ENCODE data around the gene KANK4. TPM values are rescaled to one million over a fixed set of nuclear protein-coding genes. Genes with fewer than 3 reads are reported as not detected.

Gene KANK4
- total and polyA plus RNA-seq, 9 donors, result 0.05 to 0.83 (median 0.19) TPM; not detected in 1

- Histone ChIP-seq H3K4me1 (ENCODE audit: insufficient read depth) (no peaks in the 10 kb centered on the region), H3K27ac (no peak overlapping the region), H3K9me3 (no peaks in the 10 kb centered on the region), H3K4me3 (no peak overlapping the region), H3K27me3 (no peaks in the 10 kb centered on the region), H3K36me3 (no peaks in the 10 kb centered on the region)
- intact Hi-C loops (cut with DNase I), result no loop called here
- 88 to 92% (median 88%) methylated on average over 4 of the region's 4 CpGs for WGBS, 3 donors
- DNase-seq, result no peak
- TF ChIP-seq CTCF (IDR thresholded peaks at IDR 0.05) (no peak), POLR2A (IDR thresholded peaks at IDR 0.05) (no peak), EP300 (IDR thresholded peaks at IDR 0.05) (no peak)
Observed at GRCh38 chr1:62352387-62352786, 33.2 kb upstream of the KANK4 start.

- Histone ChIP-seq H3K4me3 (no peak overlapping the region), H3K27ac (no peak overlapping the region), H3K9me3 (no peaks in the 10 kb centered on the region), H3K27me3 (no peaks in the 10 kb centered on the region), H3K36me3 (no peaks in the 10 kb centered on the region), H3K4me1 (ENCODE audit: insufficient read depth) (no peaks in the 10 kb centered on the region)
- intact Hi-C loops (cut with DNase I), result no loop called here
- DNase-seq, result no peak
- TF ChIP-seq CTCF (IDR thresholded peaks at IDR 0.05) (no peak), EP300 (IDR thresholded peaks at IDR 0.05) (no peak), POLR2A (IDR thresholded peaks at IDR 0.05) (no peak)
- 76 to 87% (median 77%) methylated on average over 2 of the region's 2 CpGs for WGBS, 3 donors
Observed at GRCh38 chr1:62349470-62350233, 30.4 kb upstream of the KANK4 start.

- TF ChIP-seq EP300 (IDR thresholded peaks at IDR 0.05), result no peak
- TF ChIP-seq CTCF (IDR thresholded peaks at IDR 0.05), result no peak
- TF ChIP-seq POLR2A (IDR thresholded peaks at IDR 0.05), result no peak
Observed at GRCh38 chr1:62346886-62347285, 27.7 kb upstream of the KANK4 start.

GRCh38 chr1:62343911-62344310, 24.7 kb upstream of the KANK4 start:
- Histone ChIP-seq H3K4me3 (no peak overlapping the region), H3K9me3 (no peaks in the 10 kb centered on the region), H3K27me3 (no peaks in the 10 kb centered on the region), H3K27ac (no peak overlapping the region), H3K36me3 (no peaks in the 10 kb centered on the region), H3K4me1 (ENCODE audit: insufficient read depth) (no peaks in the 10 kb centered on the region)
- 90 to 93% (median 93%) methylated on average over 5 of the region's 5 CpGs for WGBS, 3 donors
- TF ChIP-seq POLR2A (IDR thresholded peaks at IDR 0.05) (no peak), CTCF (IDR thresholded peaks at IDR 0.05) (no peak), EP300 (IDR thresholded peaks at IDR 0.05) (no peak)
- intact Hi-C loops (cut with DNase I), result no loop called here
- no peak for DNase-seq

More at GRCh38 chr1:62346886-62347285, 27.7 kb upstream of the KANK4 start:
- intact Hi-C loops (cut with DNase I), result no loop called here
- H3K36me3 ChIP-seq, result no peaks in the 10 kb centered on the region
- 55 to 67% (median 60%) methylated on average over 4 of the region's 4 CpGs for WGBS, 3 donors
- H3K4me1 ChIP-seq (ENCODE audit: insufficient read depth), result no peaks in the 10 kb centered on the region
- DNase-seq, result no peak
- H3K27me3 ChIP-seq, result no peaks in the 10 kb centered on the region
- no peaks in the 10 kb centered on the region for H3K9me3 ChIP-seq
- no peak overlapping the region for H3K4me3 ChIP-seq
- H3K27ac ChIP-seq, result no peak overlapping the region
